Islet precursor cell (in vitro differentiated cells): ENCODE data around the gene RAB39B.
"Not testable (repeated sequence)": the region's sequence is repeated elsewhere in the genome, so short reads cannot be mapped to it uniquely, and the experiment has no call there.

ENCODE experiments used
- DNase-seq: peaks from one replicate; pipeline ENCODE4 v3.0.0-alpha.2; 2018

The RAB39B gene

DNA sequence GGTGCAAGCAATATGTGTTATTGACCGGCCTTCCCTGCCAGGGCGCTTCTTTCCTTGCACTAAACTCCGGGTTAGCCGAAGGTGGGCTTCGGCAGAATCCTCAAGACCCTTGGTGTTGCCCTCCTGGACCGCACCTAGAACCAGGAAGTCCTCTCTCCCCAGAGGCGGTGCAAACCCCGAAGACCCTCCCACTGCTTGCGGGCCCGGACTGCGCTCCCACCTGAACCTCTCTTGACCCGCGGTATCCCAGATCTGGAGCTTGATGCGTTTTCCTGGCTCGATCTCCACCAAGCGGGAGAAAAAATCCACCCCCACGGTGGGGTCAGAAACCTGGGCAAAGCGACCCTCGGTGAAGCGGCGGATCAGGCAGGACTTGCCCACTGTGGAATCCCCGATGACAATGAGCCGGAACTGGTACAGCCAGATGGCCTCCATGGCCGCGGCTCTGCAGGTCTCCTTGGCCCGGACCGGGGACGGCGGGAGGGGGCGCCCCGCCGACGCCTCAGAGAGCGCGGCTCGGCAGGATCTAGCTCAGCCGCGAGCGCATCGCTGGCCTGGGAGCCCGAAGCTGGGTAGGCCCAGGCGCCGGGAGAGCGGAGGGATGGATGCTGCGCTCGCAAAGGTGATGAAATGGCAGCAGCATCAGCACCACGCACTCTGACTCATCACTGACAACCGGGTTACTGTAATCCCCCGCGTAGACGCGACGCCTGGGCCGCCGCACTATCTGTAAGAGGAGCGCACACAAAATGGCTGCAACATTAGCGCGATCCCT is at the start of gene RAB39B:
RAB39B (minus strand) TSS at position 638 of the 775 bp plus-strand sequence; CDS start at position 435, 203 bp downstream.
- peak; percentile 80 for DNase-seq

DNA sequence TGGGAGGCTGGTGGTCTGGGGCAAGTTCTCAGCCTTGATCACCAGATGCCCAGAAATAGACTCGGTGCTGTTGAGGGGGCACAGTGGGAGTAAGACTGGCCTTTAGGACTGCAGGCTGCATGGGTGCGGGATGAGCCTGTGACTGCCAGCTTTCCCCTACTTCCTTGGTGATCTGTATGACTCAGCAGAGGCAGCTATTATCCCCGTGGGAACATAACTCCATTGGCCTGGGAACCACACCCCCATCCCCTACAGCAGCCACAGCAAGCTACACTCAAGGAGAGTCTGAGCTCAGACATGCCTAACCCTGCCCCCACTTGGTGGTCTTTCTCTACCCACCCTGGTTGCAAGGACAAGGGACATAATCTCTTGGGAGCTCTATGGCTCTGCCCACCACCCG is 49.5 kb upstream of the RAB39B start:
- peak; percentile 62 for DNase-seq

DNA sequence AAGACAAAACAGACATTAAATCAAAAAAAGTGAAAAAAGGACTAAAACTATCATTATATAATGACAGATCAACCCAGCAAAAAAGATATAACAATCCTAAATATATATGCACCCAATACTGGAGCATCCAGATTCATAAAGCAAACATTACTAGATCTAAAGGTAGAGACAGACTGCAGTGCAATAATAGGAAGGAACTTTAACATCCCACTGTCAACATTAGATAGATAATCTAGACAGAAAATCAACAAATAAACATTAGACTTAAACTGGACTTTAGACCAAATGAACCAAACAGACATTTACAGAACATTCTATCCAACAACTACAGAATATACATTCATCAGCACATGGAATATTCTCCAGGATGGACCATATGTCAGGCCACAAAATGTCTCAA is 29.5 kb upstream of the RAB39B start:
- DNase-seq, result no peak

- DNase-seq, result no peak
Measured at GRCh38 chrX:155279873-155280272, 15.6 kb upstream of the RAB39B start.

DNA sequence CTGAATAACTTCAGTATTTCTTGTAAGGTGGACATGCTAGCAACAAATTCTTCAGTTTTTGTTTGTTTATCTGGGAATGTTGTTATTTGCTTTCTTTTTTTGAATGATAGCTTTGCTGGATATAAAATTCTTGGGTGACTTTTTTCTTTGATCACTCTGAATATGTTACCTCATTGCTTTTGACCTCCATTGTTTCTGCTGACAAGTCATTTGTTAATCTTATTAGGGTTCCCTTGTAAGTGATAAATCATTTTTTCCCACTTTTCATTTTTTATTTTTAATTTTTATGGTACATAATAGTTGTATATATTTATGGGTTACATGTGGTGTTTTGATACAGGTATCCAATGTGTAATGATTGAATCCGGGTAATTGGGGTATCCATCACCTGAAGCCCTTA is 6.7 kb upstream of the RAB39B start:
- no peak for DNase-seq

DNA sequence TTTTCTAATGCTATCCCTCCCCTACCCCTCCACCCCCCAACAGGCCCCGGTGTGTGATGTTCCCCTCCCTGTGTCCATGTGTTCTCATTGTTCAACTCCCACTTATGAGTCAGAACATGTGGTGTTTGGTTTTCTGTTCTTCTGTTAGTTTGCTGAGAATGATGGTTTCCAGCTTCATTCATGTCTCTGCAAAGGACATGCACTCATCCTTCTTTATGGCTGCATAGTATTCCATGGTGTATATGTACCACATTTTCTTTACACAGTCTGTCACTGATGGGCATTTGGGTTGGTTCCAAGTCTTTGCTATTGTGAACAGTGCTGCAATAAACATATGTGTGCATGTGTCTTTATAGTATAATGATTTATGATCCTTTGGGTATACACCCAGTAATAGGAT is 3.7 kb upstream of the RAB39B start:
- not testable (repeated sequence) for DNase-seq

- no peak for DNase-seq
Measured at GRCh38 chrX:155266439-155266838, 2.1 kb upstream of the RAB39B start.

GRCh38 chrX:155262970-155263754 is 1.1 kb downstream of the RAB39B start:
- DNase-seq, result no peak

DNA sequence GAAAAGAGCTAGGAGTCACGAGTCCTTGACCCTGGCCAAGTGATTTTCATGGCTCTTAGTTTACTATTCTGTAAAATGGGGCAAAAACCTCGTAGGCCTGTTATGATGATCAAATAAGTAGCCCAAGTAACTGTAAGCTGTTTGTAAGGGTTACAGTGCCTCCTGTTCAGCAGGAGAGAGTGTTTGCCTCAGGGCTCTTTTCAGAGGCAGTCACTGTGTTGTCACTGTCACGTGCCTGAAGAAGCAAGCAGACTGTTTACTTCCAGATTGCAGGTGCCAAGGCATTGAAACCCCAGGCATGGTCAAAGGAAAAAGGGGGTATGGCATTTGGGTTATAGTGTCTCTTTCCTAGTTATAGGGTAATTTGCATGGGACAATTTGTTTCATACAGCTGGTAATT is 4.5 kb downstream of the RAB39B start:
- no peak for DNase-seq

DNA sequence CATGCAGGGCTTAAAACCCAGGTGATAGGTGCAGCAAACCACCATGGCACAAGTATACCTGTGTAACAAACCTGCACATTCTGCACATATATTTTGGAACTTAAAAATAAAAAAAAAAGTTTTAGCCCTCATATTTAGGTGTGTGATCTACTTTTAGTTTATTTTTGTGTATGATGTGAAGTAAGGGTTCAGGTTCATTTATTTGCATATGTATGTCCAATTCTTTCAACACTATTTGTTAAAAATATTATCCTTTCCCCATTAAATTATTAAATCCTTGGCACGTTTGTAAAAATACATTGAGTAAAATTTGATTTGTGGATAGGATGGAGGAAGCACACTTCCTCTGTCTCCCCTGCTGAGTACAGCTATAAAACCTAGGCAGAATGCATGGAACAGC is 12.9 kb downstream of the RAB39B start:
- DNase-seq, result no peak

- no peak for DNase-seq
Measured at GRCh38 chrX:155247497-155247896, 16.8 kb downstream of the RAB39B start.

DNA sequence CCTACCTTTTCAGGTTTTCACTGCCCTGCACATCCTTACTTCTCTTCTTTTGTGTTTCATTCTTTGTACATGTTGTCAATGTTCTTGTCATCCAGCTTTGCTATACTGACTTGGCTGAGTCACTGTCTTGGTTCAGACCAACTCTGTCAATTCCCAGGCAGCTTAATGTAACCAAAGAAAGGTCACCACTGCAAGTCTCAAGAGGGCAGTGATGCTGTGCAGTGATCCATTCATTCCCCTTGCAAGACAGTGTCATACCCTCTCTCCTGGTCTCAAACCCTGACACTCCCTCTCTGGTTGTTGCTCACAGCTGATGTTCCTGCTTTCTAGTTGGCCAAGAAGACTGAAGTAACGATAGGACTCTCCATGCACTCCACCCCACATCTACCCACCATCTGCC is 17.5 kb downstream of the RAB39B start:
- DNase-seq, result no peak

DNA sequence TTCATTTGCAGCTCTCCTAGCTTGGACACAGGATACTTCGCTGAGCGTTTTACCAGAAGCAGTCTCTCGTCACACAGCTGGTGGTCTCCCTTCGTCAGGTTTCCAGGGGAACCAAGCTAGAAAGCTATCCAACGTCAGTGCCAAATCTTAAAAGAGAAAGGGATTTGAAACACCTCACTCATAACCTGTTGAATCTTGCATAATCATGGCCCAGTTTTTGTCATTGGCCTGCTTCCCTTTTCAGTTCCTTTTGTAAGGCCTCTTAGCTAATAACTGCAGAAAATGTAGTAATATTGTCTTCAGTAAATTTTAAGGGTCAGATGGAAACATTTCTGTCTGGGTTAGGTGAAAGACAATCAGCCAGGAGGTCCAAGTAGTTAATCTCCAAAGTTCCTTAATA is 22.0 kb downstream of the RAB39B start:
- no peak for DNase-seq

GRCh38 chrX:155237719-155238118 is 26.6 kb downstream of the RAB39B start:
- no peak for DNase-seq

- DNase-seq, result no peak
Measured at GRCh38 chrX:155235891-155236290, 28.4 kb downstream of the RAB39B start.

- no peak for DNase-seq
Measured at GRCh38 chrX:155231163-155231562, 33.1 kb downstream of the RAB39B start.

DNA sequence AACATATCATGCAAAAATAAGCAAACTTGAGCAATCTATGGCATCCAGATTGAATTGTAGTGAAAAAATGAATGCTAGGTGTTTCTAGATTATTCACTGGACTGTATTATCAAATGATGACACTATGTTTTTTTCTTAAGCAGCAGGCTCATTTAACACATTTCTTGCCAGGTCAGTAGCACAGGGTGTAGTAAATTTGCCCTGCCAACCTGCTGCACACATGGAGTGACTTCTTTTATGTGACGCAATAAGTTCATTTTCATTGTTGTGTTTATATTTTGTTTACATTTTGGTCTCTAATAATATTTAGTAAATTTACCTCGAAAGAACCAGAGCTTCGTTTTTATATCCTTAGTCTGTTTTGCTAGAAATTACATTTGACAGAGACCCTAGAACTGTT is 38.5 kb downstream of the RAB39B start:
- no peak for DNase-seq

GRCh38 chrX:155223746-155224145 is 40.5 kb downstream of the RAB39B start:
- not testable (repeated sequence) for DNase-seq

DNA sequence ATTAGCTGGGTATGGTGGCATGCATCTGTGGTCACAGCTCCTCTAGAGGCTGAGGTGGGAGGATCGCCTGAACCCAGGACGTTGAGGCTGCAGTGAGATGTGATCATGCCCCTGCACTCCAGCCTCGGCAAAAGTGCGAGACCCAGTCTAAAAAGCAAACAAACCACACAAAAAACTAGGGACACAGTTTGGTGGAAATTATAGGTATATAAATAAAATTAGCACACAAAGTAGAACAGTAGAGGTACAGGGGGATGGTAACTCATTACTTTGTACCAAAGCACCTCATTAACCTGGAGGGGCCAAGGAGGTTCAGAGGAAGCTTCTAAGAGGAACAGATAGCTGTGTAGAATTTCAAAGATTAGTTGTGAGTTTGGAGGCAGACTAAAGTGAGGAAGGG is 42.9 kb downstream of the RAB39B start:
- DNase-seq, result no peak

- DNase-seq, result no peak
Measured at GRCh38 chrX:155218777-155219176, 45.5 kb downstream of the RAB39B start.

DNA sequence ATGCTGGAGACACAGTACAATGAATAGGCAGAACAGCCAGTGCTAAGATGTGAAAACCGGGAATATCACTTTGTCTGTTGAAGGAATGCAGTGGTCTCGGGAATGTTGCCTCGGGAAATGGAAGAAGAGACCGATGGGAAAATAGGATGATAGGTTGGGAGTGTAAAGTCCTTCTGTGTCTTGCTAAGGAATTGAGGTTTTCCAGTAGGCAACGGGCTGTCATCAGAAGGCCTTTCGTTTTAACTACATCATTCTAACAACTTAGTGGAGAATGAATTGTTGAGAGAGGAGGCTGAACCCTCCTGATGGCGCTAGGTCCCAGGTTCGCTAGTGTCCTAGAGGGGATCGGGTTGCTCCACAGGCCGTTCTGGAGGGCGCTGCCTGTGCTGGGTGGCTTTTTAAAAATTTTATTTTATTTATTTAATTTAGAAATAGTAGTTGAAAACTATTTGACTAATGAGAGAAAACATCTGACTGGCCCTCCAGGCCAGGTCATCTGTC is 47.3 kb downstream of the RAB39B start:
- no peak for DNase-seq

DNA sequence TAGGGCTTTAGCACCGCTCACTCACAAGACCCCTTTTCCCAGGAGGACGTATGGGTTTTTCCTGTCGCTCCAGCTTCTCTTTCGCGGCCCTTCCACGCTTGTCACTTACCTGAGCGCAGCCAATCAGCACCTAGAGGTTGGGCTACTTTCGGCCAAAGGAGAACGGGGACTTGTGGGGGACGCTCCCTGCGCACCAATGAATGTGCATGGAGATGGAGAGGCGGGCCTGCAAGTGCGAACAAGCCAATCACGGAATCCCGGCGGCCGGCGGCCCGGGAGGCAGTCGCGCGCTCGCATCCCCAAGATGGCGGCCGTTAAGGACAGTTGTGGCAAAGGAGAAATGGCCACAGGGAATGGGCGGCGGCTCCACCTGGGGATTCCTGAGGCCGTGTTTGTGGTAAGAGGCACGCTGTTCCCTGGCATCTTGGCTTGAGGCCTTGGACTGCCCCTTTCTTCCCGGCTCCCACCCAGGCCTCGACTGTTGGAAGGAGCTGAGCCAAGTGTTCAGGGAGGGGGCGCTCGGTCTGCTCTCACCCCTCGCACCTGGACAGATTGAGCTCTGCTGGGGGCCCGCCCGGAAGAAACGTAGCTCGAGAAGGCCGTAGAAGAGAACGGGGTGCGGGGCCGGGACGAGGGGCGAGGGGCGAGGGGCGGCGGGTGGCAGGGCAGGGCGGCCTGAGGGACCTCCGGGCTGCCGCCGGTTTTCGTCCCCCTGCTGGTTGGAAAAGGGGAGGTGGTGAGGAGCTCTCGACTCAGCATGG is 47.9 kb downstream of the RAB39B start, which contains the start of gene VBP1:
VBP1 (plus strand) TSS at position 282 of the 761 bp plus-strand sequence; CDS start at position 305, 23 bp downstream.
- peak; percentile 98 for DNase-seq
